ENCODE results near the gene SMPDL3A.

- TF ChIP-seq EZH2 (IDR thresholded peaks at IDR 0.05), result no peak
- no peak for TF ChIP-seq POLR2AphosphoS5 (IDR thresholded peaks at IDR 0.05; ENCODE audit: borderline replicate concordance, low read depth, low read length)
- TF ChIP-seq FOXP2 (optimal IDR thresholded peaks at IDR 0.05; ENCODE audit: control extremely low read depth, extremely low read length, insufficient read depth), result no peak
These were observed 56.4 kb downstream of the SMPDL3A start for GRCh38 chr6:122845464-122845863.

Data from SK-N-MC (cell line).